Subcutaneous adipose tissue (tissue), 4 donors: Measurements from ENCODE around the gene BMAL1. TPM values are rescaled to one million over a fixed set of nuclear protein-coding genes. Genes with fewer than 3 reads are reported as not detected.

Source experiments
- CTCF ChIP-seq: fragments of 450-650 bp; IDR thresholded peaks from one replicate; pipeline ENCODE4 v1.5.1; 2016; ENCODE audit warnings: low read depth, mild to moderate bottlenecking, control low read depth, antibody characterized with exemption, moderate library complexity
- total RNA-seq, 4 donors: library from RNA; depleted of rRNA; stranded (reverse); fragments of >200 nt; gene quantifications; one replicate each; pipeline ENCODE4 v1.1.0, GENCODE V29; 2016

BMAL1 gene
- total RNA-seq, 4 donors from 2014 or later = 40.8 to 81.8 (median 54.0) TPM

DNA sequence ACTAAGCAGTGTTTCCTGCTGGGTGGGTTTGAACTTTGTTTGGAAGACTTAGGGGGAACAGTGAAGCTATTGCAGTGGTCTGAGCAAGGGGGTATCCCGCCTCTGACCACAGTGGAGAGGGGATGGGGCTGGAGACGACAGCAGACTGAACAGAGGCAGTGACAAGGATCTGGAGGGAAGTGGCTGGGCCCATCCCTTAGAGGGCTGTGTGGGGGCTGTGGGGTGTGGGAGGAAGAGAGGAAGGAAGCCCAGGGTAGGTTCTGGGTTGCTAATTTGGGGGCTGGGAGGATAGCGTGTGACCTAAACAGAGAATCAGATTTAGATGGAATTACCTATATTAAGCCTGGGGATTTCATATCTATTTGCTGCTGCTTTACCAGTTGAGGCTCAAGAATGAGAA, 70.7 kb downstream of the BMAL1 start:
- no peak for TF ChIP-seq CTCF

DNA sequence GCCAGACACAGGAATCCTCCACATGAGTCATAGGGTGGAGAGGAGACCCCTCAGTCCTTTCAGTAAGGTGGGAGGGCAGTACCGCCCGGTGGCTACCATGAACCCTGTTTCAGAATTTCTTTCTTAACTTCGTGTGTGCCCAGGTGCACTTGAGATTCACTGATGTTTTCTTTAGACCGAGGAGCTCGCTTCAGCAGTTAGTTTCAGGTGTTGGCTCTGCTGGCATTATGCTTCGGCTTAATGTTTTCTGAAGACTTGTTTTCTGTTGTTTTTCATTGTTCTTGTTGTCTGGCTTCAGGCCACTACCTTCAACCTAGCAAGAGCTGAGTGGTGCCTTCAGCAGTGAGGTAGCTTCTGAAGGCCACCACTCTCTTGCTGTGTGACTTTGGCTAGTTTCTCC, 71.5 kb downstream of the BMAL1 start:
- no peak for TF ChIP-seq CTCF

DNA sequence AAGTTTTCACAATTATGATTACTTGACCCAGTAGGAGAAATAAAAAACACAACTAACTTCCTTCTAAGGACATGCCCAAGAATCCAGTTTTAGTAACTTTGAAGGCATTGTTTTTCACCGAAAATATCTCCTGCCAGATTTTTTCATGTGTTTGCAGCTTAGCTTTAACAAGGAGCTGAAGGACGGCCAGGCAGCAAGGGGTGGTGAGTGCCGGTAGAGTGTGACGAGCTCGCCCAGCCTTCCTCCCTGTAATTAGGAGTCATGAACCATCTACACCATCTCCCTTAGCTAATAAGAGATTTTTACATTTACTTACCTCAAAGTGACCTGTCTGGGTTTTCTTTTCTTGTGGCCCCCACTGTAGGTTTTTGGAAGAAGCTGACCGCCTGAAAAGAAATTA, 72.0 kb downstream of the BMAL1 start:
- no peak for TF ChIP-seq CTCF

DNA sequence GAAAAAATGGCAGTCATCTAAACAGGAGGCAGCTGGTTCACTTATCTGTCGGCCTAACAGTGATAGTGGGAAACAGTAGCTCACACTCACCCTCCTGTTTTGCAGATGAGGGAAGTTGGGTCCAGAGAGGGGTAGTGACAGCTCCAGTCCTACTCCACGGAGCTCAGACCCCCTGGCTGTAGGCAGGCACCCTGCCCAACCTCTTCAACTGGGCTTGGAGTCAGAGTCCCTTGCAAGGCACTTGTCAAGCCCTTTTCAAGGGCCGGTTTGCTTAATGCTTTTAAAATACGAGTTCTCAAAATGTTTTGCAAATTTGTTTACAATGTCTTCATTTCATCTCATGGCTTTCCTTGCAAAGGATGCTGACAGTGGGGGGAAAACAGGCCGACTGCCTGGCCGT, 75.1 kb downstream of the BMAL1 start:
- TF ChIP-seq CTCF = no peak

- TF ChIP-seq CTCF = no peak
These were observed 76.7 kb downstream of the BMAL1 start for GRCh38 chr11:13354335-13354734.

DNA sequence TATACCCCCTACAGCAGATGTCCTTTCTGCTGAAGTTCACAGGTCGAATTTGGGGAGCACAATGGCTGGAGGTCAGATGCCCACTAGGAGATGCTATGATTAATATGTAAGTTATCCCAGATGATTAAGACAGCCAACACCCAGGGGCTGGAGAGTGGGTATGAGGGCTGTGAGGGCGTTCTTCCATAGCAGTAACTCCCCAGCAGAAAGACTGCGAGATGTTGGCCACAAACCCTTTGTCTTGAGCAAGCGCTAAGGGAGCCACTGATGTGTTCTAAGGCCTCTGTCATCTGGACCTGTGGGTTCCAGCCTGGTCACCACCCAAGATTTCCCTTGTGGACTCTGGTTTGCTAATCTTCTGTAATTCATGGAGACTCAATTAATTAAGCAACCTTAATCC, 77.6 kb downstream of the BMAL1 start:
- TF ChIP-seq CTCF = no peak

DNA sequence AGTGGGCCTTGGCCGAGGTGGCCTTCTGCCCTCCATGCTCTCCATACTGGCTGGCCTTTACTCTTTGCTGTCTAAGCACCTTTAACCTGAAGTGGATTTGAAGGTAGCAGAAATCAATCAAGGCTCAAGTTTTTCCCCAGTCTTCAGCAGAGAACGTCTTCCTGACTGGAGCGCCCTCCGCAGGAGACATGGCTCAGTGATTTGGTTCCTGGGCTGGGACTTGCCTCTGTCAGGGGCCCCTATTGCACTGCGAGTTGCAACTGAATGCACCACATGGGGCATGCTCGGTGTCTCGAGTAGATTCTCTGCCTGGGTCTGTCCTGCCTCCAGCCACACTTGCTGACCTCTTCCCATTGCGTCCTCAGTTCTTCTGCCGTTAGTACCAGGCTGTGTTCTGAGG, 79.6 kb downstream of the BMAL1 start:
- TF ChIP-seq CTCF = no peak
